Measurements from ENCODE around the gene ABHD6.
A peak's percentile ranks its signal among the peaks of the same experiment; 100 is the strongest.
"Not testable (repeated sequence)": the region's sequence is repeated elsewhere in the genome, so short reads cannot be mapped to it uniquely, and the experiment has no call there.

Gene ABHD6

DNA sequence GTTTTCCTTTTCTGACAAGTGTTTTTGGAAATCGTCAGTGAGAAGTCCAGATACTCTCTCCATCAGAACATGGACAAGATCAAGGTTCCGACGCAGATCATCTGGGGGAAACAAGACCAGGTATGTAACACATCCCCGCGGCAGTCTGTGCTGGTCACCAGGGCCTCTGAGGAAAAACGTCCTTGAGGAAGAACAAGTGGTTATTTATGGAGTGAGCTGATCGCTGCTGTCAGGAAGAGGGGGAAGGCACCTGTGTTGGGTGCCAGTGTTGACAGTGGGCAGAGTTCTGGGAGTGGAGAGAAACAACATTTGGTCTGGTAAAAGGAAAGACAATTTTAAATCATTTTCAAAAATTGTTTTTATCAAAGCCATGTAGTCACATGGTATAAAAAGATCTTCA lies 47.7 kb downstream of the ABHD6 start:
- DNase-seq: no peak

DNA sequence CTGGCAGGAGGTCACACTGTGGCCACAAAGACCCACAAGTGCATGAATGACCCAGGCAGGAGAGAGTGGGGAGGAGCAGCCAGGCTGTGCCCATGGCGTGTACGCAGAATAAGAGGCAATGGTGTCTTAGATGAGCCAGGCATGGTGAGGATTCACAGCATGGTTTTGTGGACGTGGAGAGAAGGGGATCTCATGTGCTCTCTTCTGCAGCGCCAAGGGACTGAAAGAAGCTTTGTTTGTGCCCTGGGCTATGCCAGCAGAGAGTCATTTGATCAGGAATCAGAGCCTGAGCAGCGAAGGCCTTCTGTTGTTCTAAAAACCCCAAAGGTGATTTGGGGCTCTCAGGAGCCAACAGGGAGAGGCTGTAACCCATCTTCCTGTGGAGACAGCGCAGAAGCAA lies 49.8 kb downstream of the ABHD6 start:
- DNase-seq: no peak

GRCh38 chr3:58288011-58288728 lies 50.6 kb downstream of the ABHD6 start:
- DNase-seq: no peak

- DNase-seq: not testable (repeated sequence)
Measured at GRCh38 chr3:58288964-58289613, 51.5 kb downstream of the ABHD6 start.

GRCh38 chr3:58290446-58290845 lies 52.9 kb downstream of the ABHD6 start:
- DNase-seq: not testable (repeated sequence)

- no peak for DNase-seq
Measured at GRCh38 chr3:58291671-58292338, 54.2 kb downstream of the ABHD6 start.

DNA sequence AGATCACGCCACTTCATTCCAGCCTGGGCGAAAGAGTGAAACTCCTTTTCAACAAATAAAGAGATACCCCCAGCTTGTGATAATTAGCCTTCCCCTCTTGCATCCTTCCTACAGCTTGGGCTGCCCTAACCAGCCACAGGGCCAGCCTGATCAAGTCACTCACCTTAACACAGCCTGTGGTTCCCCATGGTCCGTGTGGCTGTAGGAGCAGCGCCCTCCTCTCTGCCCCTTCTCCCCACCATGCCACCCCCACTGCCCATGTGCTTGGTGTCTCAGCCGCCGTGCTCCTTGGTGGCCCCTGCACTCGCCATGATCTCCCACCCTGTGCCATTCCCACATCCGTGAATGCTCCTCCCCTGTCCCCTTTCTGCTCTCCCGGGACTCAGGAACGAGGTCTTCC lies 55.3 kb downstream of the ABHD6 start:
- DNase-seq: no peak

DNA sequence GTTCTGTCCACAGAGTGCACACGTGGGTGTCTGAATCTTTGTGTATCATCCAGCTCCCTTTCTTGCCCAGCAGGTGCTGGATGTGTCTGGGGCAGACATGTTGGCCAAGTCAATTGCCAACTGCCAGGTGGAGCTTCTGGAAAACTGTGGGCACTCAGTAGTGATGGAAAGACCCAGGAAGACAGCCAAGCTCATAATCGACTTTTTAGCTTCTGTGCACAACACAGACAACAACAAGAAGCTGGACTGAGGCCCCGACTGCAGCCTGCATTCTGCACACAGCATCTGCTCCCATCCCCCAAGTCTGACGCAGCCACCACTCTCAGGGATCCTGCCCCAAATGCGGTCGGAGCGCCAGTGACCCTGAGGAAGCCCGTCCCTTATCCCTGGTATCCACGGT lies 55.9 kb downstream of the ABHD6 start:
- DNase-seq: no peak

GRCh38 chr3:58296269-58296668 lies 58.7 kb downstream of the ABHD6 start:
- DNase-seq: no peak

GRCh38 chr3:58296843-58297242 lies 59.3 kb downstream of the ABHD6 start:
- DNase-seq: no peak

DNA sequence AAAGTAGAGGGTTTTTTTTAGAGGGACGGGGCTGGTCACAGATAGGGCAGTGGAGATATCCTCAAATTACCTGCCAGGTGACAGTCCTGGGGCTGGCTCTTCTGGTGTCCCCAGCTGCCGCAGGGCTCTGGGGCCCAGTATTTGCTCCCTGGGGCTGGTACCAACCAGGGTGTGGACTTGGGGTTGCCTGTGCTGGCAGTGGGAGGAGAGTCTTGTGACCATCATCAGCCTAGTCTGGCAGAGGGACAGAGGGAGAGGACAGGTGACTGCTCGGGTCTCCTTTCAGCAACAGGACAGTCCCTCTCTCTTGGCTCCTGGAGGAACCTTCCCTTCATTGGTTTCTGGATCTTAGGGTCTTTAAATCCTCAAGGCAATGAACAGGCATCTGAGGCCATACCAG lies 60.6 kb downstream of the ABHD6 start:
- DNase-seq: no peak

DNA sequence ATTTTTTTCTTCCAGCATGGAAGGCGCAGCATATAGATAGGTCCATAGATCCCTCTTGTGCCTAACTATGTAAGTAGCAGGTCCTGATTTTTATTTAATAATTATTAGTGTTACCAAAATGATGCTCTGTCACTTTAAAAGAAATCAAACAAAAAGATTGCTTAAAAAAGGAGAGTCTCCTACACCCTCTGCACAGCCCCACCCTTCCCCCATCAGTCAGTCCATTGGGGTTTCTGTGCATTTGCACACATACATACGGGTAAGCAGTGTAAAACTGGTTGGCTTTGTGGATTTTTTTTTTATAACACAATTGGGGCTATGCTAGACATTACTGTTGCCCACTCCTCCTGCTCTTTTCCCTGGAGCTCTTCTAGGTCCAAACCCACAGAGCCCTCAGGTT lies 61.5 kb downstream of the ABHD6 start:
- DNase-seq: no peak

- DNase-seq: peak; percentile 46
Measured at GRCh38 chr3:58299839-58300516, 62.4 kb downstream of the ABHD6 start.

- peak; percentile 97 for DNase-seq
Measured at GRCh38 chr3:58305882-58306711, 68.5 kb downstream of the ABHD6 start, which contains the start of the genes HTD2 and RPP14. TSS of gene HTD2 (plus strand) at chr3:58306520. CDS start at chr3:58317614, 11,094 bp downstream. TSS of gene RPP14 (plus strand) at chr3:58306245. CDS start at chr3:58310330, 4,085 bp downstream.

DNA sequence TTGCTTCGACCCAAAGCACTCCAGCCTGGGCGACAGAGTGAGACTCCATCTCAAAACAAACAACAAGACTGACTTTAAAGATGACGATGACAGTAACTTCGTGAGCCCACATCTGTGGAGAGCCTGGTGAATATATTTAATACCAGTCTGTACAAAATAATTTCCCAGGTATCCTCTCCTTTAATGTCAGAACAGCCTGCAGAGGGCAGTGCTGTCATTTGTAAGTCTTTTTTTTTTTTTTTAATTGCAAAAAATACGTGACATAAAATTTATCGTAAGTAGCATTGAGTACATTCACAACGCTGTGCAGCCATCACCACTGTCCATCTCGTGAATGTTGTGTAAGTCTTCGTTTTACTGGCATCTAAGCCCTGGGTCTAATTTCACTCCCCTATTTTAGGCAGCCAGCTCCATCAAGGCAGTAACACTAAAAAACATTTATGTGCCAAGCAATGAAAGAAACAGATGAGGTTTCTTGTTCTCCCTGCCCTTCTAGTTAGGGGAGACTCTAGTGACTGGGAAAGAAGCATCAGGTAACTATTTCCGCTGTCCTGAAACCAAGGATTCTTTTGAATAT lies 70.1 kb downstream of the ABHD6 start:
- DNase-seq: peak; percentile 59

GRCh38 chr3:58308728-58309127 lies 71.1 kb downstream of the ABHD6 start:
- no peak for DNase-seq

GRCh38 chr3:58317811-58318210 lies 80.2 kb downstream of the ABHD6 start:
- no peak for DNase-seq

- no peak for DNase-seq
Measured at GRCh38 chr3:58321791-58322190, 84.2 kb downstream of the ABHD6 start.

DNA sequence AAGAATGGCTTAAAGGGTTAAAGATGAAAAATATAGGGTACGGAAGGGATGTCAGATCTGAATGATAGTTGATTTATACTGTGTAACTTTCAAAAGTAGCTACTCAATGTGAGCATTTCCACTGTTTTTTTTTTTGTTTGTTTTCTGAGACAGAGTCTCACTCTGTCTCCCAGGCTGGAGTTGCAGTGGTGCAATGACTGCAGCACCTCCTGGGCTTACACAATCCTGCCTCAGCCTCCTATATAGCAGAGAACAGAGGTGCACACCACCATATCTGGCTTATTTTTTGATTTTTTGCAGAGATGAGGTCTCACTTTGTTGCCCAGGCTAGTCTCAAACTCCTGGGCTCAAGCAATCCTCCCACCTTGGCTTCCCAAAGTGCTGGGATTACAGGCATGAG lies 85.2 kb downstream of the ABHD6 start:
- DNase-seq: no peak

DNA sequence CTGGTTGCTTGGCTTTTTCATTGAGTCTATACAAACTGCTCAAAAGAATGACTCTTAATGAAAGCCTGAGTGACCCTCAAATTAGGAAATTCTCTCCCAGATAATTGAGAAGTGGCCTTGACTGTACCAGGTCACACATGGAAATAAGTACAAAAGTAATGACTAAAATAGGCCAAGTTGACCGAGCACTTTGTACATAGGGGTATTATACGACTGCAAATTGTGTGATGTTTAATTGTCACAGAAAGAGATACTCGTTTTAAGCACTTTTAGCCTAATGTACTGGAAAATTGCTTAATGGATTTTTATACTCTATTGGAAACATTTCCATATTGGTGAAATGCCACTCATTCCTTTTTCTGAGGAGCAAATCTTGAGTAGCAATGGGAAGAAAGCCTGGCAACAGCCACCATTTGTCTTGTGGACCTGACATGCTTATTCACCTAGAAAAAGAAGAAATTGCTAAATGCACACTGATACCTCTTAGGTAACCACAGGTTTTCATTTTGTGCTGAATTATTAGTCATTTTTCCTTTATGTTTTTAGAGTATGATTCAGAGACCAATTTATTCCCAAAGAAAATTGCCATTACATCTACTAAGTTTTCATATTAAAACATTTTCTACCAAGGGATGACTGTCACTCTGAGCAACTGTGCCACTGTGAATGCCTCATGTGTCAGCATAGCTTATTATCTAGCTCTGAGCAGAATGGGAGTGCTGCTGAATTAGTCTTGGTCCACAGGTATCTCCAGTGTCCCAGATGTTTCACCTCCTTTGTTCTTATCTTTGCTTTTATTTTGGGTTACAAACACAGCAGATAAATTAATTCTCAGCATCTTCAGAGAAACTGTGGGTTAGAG lies 86.2 kb downstream of the ABHD6 start:
- DNase-seq: no peak

Measured in fibroblast of upper back skin (primary cell).